ENCODE results near the gene RAB8B.

The RAB8B gene

DNA sequence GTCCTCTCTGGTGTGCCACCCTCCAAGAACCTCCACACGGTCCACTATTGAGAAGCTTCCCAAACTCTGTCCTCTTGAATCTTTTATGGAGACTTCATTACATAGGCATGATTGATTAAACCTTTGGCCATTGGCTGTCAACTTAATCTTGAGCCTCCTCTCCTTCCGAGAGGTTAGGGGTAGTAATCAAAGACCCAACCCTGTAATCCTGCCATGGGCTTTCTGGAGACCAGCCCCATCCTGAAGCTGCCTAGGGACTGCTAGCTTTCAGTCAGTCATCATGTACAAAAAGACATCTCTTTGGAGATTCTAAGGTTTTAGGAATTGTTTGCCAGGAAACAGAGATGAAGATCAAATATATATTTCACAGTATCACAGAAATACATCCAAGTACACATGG, 125.0 kb downstream of the RAB8B start:
- Histone ChIP-seq H3K4me1 (ENCODE audit: insufficient read depth, low read length) (peaks cover 41% of the 10 kb centered on the region), H3K9me3 (ENCODE audit: insufficient read depth, low read depth, low read length) (no peaks in the 10 kb centered on the region), H3K36me3 (ENCODE audit: insufficient read depth, low read length) (no peaks in the 10 kb centered on the region), H3K27ac (ENCODE audit: low read depth, low read length) (no peak overlapping the region), H3K27me3 (ENCODE audit: insufficient read depth, low read length) (no peaks in the 10 kb centered on the region), H3K4me3 (ENCODE audit: low read length) (no peak overlapping the region), H3K9ac (ENCODE audit: low read depth, low read length) (no peak overlapping the region)
- 75% methylated on average over 2 of the region's 2 CpGs for WGBS
